Testis (tissue), 3 donors: ENCODE measurements around the gene LAMB4. TPM values are rescaled to one million over a fixed set of nuclear protein-coding genes. Genes with fewer than 3 reads are reported as not detected.
A peak's percentile ranks its signal among the peaks of the same experiment; 100 is the strongest.

Experiments used
- DNase-seq: peaks from one replicate; pipeline ENCODE4 v3.0.0-alpha.2; 2019
- H3K27ac ChIP-seq, 2 donors: fragments of 200-600 bp; sonication (generic); one replicate each; pipeline ENCODE4 v1.5.1; 2019
- H3K27me3 ChIP-seq: fragments of 200-600 bp; sonication (generic); one replicate; pipeline ENCODE4 v1.5.1; 2019
- H3K36me3 ChIP-seq: fragments of 200-600 bp; sonication (generic); one replicate; pipeline ENCODE4 v1.5.1; 2017; ENCODE audit warnings: low read depth; ENCODE audit errors: missing control alignments
- H3K4me1 ChIP-seq: fragments of 200-600 bp; sonication (generic); one replicate; pipeline ENCODE4 v1.5.1; 2019
- H3K4me3 ChIP-seq, 2 donors: fragments of 200-600 bp; sonication (generic); one replicate each; pipeline ENCODE4 v1.5.1; 2017 to 2019
- H3K9me3 ChIP-seq: fragments of 200-600 bp; sonication (generic); one replicate; pipeline ENCODE4 v1.5.1; 2017
- POLR2A ChIP-seq: fragments of 450-650 bp; IDR thresholded peaks from one replicate; pipeline ENCODE4 v1.6.1; 2017; ENCODE audit warnings: antibody characterized with exemption, mild to moderate bottlenecking, moderate library complexity
- WGBS, 2 donors: methylation state at CpG; one replicate each; pipeline ENCODE4 v1.1.5; 2018; 5-methylcytosine and 5-hydroxymethylcytosine counted together
- intact Hi-C: fragments of 100-400 bp; cut with DNase I; formaldehyde crosslinking; loops from one replicate; pipeline ENCODE4 v1.15.1; 2023; ENCODE audit warnings: low total_unique reads
- polyA plus RNA-seq: library from polyadenylated mRNA; stranded (reverse); fragments of 350-450 nt; fragmentation: Illumina TruSeq; extraction: RNeasy Lipid Tissue Mini Kit (QIAGEN cat#74804); gene quantifications from one replicate; pipeline ENCODE4 v1.2.3, GENCODE V29; 2014; ENCODE audit warnings: low read depth, low replicate concordance; ENCODE audit not compliant: insufficient read depth
- total RNA-seq, 2 donors: library from RNA; depleted of rRNA; stranded (reverse); fragments of >200 nt; gene quantifications; one replicate each; pipeline ENCODE4 v1.2.3, GENCODE V29; 2016
- TF ChIP-seq, protein P1 (sequence below), 3 experiments: fragments of 450-650 bp in 2 of 3; fragments of 200-600 bp in 1 of 3; sonication (generic) in 1 of 3; IDR thresholded peaks; one replicate each; pipeline ENCODE4 v1.5.1; 2016 to 2019; ENCODE audit warnings: antibody characterized with exemption in 3 of 3, mild to moderate bottlenecking in 2 of 3, moderate library complexity in 1 of 3

The LAMB4 gene
- total and polyA plus RNA-seq, 3 donors from 2014 or later, result 2.8 to 3.1 (median 3.0) TPM

GRCh38 chr7:107989618-107990373, 140.4 kb downstream of the LAMB4 start:
- Histone ChIP-seq H3K4me1 (no peaks in the 10 kb centered on the region), H3K36me3 (no peaks in the 10 kb centered on the region), H3K27ac (peak overlapping the region in 1 of 2 donors; percentile 38), H3K9me3 (no peaks in the 10 kb centered on the region), H3K27me3 (no peaks in the 10 kb centered on the region), H3K4me3 (no peak overlapping the region)
- no peak for TF ChIP-seq POLR2A
- TF ChIP-seq, protein P1, sequence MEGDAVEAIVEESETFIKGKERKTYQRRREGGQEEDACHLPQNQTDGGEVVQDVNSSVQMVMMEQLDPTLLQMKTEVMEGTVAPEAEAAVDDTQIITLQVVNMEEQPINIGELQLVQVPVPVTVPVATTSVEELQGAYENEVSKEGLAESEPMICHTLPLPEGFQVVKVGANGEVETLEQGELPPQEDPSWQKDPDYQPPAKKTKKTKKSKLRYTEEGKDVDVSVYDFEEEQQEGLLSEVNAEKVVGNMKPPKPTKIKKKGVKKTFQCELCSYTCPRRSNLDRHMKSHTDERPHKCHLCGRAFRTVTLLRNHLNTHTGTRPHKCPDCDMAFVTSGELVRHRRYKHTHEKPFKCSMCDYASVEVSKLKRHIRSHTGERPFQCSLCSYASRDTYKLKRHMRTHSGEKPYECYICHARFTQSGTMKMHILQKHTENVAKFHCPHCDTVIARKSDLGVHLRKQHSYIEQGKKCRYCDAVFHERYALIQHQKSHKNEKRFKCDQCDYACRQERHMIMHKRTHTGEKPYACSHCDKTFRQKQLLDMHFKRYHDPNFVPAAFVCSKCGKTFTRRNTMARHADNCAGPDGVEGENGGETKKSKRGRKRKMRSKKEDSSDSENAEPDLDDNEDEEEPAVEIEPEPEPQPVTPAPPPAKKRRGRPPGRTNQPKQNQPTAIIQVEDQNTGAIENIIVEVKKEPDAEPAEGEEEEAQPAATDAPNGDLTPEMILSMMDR (IDR thresholded peaks at IDR 0.05), result no peak
- no peak for DNase-seq
- intact Hi-C loops, result no loop called here
- 66 to 72% methylated on average over 9 of the region's 9 CpGs for WGBS, 2 donors

DNA sequence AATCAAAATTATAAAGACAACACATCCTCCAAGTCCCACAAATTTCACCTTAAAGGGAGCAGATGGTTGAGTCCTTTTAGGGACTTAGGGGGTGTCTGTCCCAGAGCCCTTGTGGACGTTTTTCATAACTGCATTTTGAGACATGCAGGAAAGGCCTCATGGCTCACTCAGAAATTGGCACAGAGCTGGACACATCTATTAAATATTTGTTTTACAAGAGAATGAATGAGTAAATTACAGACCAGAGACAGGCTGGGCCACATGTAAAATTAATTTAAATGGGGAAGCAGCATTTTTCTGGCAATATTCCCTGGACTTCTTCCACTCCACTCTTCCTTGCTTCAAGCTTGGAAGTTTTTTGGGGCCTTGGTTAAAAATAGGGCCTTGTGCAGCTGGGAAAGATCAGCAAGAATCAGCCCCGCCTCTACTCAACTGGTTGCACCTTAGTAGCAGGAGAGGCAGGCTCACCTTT, 147.2 kb downstream of the LAMB4 start:
- no peak for TF ChIP-seq POLR2A
- TF ChIP-seq, protein P1 (IDR thresholded peaks at IDR 0.05), result peak in 2 of 3 experiments; percentile 8 to 25
- H3K4me1 ChIP-seq, result no peaks in the 10 kb centered on the region
- H3K9me3 ChIP-seq, result no peaks in the 10 kb centered on the region
- no peak overlapping the region for H3K27ac ChIP-seq
- H3K27me3 ChIP-seq, result no peaks in the 10 kb centered on the region
- 54 to 67% methylated on average over 2 of the region's 2 CpGs for WGBS, 2 donors
- no peaks in the 10 kb centered on the region for H3K36me3 ChIP-seq
- no peak overlapping the region for H3K4me3 ChIP-seq
- no peak for DNase-seq
- intact Hi-C loops, result no loop called here

DNA sequence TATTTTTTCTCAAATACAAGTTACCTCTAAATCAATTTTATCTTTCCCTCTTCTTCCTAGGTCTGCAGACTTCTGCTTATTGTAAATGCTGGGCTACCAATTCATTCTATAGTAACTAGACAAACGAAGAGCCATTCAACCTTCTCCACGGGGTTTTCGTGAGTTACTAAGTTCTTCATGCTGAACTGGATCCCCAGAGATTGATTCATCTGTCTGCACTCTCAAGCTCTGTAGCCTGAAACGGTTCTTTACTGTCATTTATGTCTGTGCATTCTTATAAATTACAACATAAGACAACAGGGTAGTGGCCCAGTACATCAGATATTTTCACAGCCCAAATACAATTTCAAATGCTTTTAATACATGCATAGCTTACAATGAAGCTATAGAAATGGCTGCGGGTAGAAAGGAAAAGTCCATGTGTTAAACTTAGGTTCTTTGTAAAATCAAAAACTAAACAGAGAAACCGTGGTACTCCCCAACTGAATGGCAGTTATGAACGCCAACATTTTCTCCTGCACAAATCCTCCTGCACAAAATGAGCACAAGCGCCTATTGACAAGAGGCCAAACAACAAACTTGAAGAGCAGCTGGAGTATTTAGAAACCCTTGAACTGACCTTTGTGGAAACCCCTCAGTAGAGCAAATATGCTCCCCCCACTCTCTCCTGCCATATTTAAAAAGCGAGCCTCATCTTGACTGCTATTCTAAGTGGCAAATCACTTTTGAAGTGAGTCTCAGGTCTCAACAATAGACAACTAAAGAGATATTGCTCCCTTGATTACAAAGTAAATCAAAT, 147.9 kb downstream of the LAMB4 start:
- TF ChIP-seq, protein P1 (IDR thresholded peaks at IDR 0.05), result no peak
- TF ChIP-seq POLR2A, result no peak
- Histone ChIP-seq H3K4me1 (no peaks in the 10 kb centered on the region), H3K4me3 (no peak overlapping the region), H3K27me3 (no peaks in the 10 kb centered on the region), H3K27ac (no peak overlapping the region), H3K9me3 (no peaks in the 10 kb centered on the region), H3K36me3 (no peaks in the 10 kb centered on the region)
- no peak for DNase-seq
- 74 to 80% methylated on average over 9 of the region's 9 CpGs for WGBS, 2 donors
- intact Hi-C loops, result no loop called here

GRCh38 chr7:107981466-107981865, 148.7 kb downstream of the LAMB4 start:
- H3K4me3 ChIP-seq, result no peak overlapping the region
- no peaks in the 10 kb centered on the region for H3K36me3 ChIP-seq
- intact Hi-C loops, result no loop called here
- no peaks in the 10 kb centered on the region for H3K9me3 ChIP-seq
- TF ChIP-seq POLR2A, result no peak
- TF ChIP-seq, protein P1 (IDR thresholded peaks at IDR 0.05), result no peak
- H3K27me3 ChIP-seq, result no peaks in the 10 kb centered on the region
- H3K4me1 ChIP-seq, result no peaks in the 10 kb centered on the region
- DNase-seq, result no peak
- whole genome bisulfite sequencing, 2 donors, result 69 to 78% methylated on average over 4 of the region's 4 CpGs
- no peak overlapping the region for H3K27ac ChIP-seq
